Vagina (tissue), 2 donors: ENCODE data around the gene ZDHHC20.

Source experiments
- POLR2A ChIP-seq, 2 donors: fragments of 450-650 bp; IDR thresholded peaks; one replicate each; pipeline ENCODE4 v1.6.1; 2017; ENCODE audit warnings: antibody characterized with exemption in 2 of 2, mild to moderate bottlenecking in 2 of 2, moderate library complexity in 2 of 2
- TF ChIP-seq, protein P1 (sequence below), 3 experiments: fragments of 450-650 bp in 2 of 3; fragments of 200-600 bp in 1 of 3; sonication (generic) in 1 of 3; IDR thresholded peaks; one replicate each; pipeline ENCODE4 v1.5.1; 2017 to 2019; ENCODE audit warnings: antibody characterized with exemption in 3 of 3, mild to moderate bottlenecking in 2 of 3, moderate library complexity in 2 of 3

DNA sequence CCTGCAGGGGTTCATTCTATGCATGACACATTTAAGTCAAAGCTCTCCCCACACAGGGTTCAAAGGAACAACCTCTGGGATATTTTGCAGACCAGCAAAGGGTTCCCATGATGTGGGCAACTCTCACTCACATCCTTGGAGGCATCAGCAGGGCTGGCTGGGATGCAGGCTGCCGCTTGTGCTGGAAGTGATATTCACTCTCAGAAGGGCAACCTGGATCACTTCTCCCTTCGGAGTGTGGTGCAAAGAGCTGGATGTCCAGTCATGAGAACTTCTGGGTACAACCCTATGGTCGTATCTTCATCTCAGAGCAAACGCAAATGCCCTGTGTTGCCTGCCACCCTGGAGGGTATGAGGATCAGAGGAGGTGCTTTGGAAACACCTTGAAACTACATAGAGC lies 98.6 kb downstream of the ZDHHC20 start:
- no peak for TF ChIP-seq POLR2A (IDR thresholded peaks at IDR 0.05)
- TF ChIP-seq, protein P1, sequence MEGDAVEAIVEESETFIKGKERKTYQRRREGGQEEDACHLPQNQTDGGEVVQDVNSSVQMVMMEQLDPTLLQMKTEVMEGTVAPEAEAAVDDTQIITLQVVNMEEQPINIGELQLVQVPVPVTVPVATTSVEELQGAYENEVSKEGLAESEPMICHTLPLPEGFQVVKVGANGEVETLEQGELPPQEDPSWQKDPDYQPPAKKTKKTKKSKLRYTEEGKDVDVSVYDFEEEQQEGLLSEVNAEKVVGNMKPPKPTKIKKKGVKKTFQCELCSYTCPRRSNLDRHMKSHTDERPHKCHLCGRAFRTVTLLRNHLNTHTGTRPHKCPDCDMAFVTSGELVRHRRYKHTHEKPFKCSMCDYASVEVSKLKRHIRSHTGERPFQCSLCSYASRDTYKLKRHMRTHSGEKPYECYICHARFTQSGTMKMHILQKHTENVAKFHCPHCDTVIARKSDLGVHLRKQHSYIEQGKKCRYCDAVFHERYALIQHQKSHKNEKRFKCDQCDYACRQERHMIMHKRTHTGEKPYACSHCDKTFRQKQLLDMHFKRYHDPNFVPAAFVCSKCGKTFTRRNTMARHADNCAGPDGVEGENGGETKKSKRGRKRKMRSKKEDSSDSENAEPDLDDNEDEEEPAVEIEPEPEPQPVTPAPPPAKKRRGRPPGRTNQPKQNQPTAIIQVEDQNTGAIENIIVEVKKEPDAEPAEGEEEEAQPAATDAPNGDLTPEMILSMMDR (IDR thresholded peaks at IDR 0.05), result no peak
